ENCODE results near the gene GLOD4.

DNA sequence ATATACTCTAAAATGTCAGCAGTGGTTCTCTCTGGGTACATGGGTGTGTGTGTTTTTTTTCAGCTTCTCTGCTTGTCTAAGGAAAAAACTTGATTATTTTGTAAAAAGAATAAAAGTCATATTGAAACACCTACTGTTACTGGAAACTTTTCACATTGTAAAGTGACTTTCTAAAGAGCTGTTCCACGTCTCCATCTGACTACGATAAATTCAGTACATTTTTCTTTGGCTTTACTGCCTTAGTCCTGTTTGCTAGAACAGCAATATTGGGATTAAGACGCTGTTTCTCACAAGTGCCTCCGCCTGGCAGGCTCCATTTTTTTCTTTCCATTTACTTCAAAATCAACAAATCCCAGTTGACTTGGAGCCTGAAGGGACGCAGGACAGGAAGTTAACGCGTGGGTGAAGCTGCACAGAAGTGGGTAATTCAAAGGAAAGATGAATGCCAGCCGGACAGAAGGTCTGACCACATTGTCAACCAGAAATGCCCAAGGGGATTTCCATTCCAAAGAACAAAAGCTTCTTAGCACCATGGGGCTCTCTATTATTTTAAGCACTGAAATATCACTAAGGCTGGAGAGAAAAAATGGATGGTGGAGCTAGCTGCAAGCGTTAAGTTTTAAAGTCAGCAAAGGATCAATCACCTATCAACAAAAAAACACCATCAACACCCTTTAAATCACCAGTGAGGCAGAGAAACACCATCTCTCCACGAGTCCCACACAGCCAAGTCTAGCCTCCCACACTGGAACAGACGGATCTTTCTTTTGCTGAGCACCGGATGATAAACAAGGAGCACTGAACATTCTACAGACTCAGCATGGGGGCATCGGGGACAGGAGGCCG lies 8.4 kb downstream of the GLOD4 start:
- TF ChIP-seq, protein P1, sequence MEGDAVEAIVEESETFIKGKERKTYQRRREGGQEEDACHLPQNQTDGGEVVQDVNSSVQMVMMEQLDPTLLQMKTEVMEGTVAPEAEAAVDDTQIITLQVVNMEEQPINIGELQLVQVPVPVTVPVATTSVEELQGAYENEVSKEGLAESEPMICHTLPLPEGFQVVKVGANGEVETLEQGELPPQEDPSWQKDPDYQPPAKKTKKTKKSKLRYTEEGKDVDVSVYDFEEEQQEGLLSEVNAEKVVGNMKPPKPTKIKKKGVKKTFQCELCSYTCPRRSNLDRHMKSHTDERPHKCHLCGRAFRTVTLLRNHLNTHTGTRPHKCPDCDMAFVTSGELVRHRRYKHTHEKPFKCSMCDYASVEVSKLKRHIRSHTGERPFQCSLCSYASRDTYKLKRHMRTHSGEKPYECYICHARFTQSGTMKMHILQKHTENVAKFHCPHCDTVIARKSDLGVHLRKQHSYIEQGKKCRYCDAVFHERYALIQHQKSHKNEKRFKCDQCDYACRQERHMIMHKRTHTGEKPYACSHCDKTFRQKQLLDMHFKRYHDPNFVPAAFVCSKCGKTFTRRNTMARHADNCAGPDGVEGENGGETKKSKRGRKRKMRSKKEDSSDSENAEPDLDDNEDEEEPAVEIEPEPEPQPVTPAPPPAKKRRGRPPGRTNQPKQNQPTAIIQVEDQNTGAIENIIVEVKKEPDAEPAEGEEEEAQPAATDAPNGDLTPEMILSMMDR (conservative IDR thresholded peaks at IDR 0.05; ENCODE audit: low read depth, low read length) = no peak
- no peak for TF ChIP-seq EZH2 (IDR thresholded peaks at IDR 0.05; ENCODE audit: low read length, unreplicated experiment)
